Body of pancreas (tissue), 4 donors: ENCODE measurements around the gene NEK3.
"Not testable (repeated sequence)": the region's sequence is repeated elsewhere in the genome, so short reads cannot be mapped to it uniquely, and the experiment has no call there.

Experiments
- POLR2A ChIP-seq, 3 donors: fragments of 450-650 bp; IDR thresholded peaks; one replicate each; pipeline ENCODE4 v1.6.1; 2016; ENCODE audit warnings: antibody characterized with exemption in 3 of 3, mild to moderate bottlenecking in 2 of 3
- TF ChIP-seq, protein P1 (sequence below), 7 experiments: fragments of 450-650 bp in 4 of 7; fragments of 200-600 bp in 3 of 7; sonication (generic) in 3 of 7; IDR thresholded peaks; one replicate each; pipeline ENCODE4 v1.5.1; 2016 to 2019; ENCODE audit warnings: antibody characterized with exemption in 7 of 7

DNA sequence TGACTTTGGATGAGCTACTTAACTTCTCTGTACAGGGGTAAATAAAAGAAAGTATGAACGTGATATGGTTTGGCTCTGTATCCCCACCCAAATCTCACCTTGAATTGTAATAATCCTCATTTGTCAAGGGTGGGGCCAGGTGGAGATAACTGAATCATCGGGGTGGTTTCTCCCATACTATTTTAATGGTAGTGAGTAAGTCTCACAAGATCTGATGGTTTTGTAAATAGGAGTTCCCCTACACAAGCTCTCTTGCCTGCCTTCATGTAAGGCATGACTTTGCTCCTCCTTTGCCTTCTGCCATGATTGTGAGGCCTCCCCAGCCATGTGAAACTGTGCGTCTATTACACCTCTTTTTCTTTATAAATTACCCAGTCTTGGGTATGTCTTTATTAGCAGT lies 74.4 kb downstream of the NEK3 start:
- TF ChIP-seq, protein P1, sequence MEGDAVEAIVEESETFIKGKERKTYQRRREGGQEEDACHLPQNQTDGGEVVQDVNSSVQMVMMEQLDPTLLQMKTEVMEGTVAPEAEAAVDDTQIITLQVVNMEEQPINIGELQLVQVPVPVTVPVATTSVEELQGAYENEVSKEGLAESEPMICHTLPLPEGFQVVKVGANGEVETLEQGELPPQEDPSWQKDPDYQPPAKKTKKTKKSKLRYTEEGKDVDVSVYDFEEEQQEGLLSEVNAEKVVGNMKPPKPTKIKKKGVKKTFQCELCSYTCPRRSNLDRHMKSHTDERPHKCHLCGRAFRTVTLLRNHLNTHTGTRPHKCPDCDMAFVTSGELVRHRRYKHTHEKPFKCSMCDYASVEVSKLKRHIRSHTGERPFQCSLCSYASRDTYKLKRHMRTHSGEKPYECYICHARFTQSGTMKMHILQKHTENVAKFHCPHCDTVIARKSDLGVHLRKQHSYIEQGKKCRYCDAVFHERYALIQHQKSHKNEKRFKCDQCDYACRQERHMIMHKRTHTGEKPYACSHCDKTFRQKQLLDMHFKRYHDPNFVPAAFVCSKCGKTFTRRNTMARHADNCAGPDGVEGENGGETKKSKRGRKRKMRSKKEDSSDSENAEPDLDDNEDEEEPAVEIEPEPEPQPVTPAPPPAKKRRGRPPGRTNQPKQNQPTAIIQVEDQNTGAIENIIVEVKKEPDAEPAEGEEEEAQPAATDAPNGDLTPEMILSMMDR (IDR thresholded peaks at IDR 0.05), result not testable (repeated sequence)
- TF ChIP-seq POLR2A (IDR thresholded peaks at IDR 0.05), result not testable (repeated sequence)
